ENCODE results near the gene NDST1.

NDST1 gene

DNA sequence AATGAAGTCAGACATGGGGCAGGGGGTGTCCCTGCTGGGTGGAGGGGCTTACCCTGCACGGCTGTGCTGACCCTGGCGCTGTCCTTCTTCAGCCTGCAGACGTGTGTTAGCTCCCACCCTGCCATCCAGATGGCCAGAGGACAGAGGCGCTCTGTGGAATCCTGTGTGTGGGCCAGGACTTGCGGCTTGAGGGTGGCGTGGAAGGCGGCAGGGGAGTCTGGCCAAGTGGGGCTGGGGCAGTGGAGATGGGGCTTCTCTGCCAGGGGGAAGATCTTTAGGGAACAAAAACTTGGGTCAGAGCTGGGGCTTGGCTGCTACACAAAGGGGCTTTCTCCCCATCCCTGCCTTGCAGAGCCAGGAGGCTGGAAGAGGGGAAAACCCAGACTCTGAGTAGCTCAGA lies 86.1 kb downstream of the NDST1 start:
- DNase-seq = no peak

DNA sequence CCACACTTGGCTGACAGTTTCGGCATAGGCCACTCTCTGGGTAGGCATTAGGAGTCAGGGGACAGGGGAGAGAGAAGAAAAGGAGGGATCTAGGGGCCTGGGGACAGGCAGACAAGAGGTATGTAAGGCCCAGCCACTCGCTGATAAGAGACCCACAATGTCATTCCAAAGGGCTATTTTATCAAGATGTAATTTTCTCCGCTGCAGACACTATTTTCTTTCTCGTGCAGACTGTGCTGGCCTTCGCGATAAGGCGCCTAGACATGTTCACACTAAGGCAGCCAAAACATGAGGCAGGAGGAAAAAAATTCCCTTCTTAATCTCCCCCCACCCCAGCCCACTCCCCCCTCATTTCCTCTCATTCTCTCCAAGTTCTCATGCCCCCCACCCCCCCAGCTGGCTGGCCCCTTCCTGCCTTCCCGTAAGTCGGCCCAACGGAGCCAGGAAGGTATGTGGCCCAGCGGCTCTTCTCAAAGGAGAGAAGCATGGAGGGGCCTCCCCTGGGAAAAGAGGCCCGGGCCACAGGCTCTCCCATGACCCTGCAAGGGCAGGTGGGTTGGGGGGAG lies 87.6 kb downstream of the NDST1 start:
- DNase-seq = no peak

DNA sequence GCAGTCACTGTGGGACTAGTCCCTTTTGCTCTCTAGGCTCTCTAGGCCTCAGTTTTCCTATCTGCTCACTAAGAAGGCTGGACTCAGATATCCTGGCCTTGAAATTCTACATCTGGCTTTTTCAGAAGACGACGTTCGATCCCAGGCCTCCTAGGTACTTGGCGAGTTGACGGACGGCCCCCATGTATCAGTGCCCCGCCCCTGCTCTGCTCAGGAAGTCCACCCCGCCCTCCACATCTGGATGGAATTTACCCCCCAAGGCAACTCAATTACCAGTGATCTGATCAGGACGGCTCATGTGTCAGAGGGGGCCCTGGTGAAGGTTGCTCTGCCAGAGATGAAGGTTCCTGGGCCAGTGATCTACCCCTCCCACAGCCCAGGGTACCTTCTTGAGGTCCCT lies 88.4 kb downstream of the NDST1 start:
- DNase-seq = no peak

DNA sequence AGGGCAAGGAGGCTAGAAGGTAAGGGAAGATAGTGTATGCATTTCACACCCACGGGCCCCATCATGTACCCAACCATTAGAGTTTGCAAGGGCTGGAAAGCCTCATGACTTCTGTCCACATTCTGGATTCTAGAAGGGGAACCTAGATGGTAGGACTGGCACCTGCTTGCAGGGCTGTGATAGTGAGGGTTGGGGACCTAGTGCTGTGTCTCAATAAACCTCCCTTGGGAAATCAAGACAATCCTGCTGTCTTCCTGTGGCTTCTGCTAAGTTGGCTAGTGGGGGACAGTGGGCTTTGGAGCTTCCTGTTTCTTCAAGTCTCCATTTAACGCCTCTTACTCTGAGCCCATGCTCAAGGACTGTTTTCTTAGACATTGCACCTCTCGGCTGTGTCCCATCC lies 88.9 kb downstream of the NDST1 start:
- no peak for DNase-seq

DNA sequence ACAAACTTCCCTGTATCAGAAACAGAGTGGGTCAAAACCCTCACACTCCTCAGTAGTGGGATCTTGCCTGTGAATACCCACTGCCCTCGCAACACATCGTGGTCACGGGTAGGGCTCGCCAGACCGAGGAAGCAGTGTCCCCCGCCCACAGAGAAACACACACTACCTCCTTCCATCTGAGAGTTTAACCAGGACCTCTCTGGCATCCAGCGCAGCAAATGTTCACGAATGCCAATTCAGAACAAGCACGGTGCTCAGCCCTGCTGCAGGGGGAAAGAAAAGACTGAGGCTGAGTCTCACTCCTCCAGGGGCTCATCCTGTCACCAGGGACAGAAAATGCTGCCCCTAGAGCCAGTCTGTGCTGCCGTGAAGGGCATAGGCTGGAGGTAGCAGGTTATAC lies 90.1 kb downstream of the NDST1 start:
- DNase-seq = no peak

- no peak for DNase-seq
Measured at GRCh38 chr5:150598821-150599273, 90.9 kb downstream of the NDST1 start.

GRCh38 chr5:150599281-150599680 lies 91.3 kb downstream of the NDST1 start:
- no peak for DNase-seq

DNA sequence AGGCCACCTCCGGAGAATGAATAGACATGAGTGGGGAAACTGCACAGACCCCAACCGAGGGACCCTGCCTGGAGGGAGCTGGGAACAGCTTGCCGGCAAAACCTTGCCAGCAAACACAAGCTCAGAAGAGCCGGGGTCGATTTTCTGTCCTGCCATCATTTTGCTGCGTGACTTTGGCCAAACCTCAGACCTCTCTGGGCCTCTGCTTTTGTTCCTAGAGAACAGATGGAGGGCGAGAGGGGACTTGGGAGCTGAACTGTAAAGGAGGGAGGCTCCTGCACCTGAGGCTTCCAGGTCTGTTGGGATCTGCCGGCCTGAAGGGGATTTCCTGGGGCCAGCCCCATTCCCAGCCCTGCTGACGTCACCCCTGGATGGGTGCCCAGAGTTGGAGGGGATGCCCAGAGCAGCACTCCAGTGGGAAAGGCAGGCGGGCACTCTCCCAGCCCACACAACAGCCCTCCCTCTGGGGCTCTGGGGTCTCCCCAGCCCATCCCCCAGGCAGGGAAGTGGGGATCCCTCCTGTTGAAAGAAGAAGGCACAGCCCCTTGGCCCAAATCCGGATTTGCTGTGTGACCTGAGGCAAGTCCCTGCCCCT lies 92.1 kb downstream of the NDST1 start:
- DNase-seq = no peak

DNA sequence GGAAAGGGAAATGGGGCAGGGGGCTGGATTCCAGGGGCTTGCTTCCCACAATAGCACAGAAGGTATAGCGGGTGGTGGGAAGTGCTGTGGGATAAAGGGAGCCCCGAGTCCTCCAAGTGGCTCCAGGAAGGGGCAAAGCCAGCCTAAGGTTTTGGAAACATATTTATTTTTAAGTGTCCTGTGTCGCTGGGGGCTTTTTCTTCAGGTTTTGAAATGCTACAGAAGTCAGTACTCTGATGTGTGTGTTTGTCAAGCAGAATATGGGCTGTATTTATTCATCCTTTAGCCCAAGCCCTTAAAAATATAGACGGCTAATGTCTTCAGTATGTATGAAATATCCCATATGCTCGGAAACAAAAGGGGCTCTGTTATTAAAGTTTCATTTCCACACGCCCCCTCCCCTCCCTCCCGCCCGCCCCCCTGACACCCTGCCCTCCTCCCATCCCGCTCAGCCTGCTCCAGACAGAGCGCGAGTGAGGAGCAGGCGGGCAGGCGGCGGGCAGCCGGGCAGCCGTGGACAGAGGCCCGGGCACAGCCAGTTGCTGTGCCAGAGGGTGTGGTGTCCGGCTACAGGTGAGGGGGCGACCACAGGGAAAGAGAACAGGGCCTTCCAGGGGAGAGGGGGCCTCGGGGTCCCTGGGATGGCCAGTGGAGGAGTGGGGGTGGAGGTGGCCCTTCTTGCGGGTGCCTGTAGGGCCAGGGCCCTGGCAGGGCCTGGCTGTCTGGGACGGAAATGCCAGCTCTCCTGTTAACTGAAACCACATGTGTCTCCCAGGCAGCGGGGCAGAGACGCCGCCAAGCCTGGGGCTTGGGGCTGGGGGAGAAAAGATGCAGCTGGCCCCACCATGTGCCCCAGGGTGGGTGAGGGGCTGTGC lies 92.9 kb downstream of the NDST1 start:
- DNase-seq = no peak

GRCh38 chr5:150601491-150602345 lies 93.8 kb downstream of the NDST1 start:
- DNase-seq = no peak

- no peak for DNase-seq
Measured at GRCh38 chr5:150603052-150603451, 95.1 kb downstream of the NDST1 start.

DNA sequence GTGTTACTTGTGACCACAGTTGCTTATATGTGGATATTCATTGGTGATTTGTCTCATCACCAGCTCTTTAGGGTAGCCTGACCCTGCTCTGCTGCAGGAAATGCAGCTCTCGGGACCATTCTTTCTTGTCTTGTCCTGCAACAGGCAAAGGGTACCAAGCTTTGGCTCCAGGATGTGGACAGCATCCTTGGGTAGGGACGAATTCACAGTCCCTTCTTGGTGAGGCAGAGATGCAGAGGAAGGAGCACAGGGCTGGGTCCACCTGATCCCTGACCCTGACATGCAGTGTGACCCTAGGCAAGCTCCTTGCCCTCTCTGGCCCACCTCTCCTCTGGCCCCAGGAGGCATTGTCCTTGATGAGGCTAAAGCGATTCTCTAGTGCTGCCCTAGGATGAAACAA lies 95.6 kb downstream of the NDST1 start:
- DNase-seq = no peak

DNA sequence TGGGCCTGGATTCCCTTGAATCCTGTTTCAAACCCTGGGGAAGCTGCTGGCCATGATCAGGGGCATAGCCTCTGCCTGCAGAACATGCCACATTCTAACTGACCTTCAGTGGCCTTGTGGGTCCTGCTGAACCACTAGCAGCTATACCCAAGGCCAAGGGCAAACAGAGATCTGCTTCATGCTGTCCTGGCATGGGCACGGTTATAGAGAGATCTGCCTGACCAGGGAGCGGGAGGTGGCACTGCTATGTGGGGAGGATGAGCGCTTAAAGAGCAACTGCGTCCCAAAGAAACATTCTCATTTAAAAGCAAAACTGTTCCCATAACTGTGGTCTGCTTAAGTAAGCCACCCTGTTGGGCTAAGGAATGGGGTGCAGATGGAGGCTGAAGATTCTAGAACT lies 96.1 kb downstream of the NDST1 start:
- no peak for DNase-seq

DNA sequence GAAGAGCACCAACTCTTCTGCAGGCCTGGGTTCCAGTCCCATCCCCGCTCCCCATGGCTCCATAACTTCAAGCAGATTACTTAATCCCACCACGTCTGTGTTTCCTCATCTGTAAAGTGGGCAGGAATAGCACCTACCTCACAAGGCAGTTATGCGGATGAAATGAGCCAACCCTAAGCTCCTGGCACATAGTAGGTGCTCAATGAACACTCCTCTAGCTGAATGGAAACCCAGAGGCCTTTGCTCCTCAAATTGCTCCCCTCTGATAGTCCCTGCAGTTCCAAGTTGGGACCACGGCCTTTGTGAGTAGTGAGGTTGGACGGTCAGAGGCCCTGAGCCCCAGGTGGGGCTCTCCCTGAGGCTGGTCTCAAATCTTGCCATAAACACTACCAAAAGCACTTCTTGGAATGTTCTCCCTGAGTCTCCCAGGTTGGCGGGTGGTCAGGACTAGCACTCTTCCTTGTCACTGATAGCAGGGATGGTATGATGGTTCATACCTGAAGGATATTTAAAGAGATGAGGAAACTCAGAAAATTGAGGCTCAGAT lies 97.0 kb downstream of the NDST1 start:
- no peak for DNase-seq

DNA sequence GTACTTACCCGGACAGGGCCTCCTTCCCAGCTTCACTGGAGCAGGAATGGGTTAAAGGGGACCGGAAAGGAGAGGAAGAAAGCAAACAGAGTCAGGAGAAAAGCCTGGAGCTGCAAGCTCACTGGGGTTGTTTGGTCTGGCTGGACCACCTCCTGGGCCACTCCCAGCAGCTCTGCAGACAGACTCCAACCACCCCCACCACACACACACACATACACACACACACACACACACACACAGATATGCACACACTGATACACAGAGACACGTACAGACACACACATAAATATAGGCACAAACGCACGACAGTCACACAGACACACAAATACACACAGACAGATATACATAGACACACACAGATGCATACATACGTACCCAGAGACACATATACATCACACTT lies 97.6 kb downstream of the NDST1 start:
- DNase-seq = no peak

- DNase-seq = no peak
Measured at GRCh38 chr5:150606476-150606875, 98.5 kb downstream of the NDST1 start.

DNA sequence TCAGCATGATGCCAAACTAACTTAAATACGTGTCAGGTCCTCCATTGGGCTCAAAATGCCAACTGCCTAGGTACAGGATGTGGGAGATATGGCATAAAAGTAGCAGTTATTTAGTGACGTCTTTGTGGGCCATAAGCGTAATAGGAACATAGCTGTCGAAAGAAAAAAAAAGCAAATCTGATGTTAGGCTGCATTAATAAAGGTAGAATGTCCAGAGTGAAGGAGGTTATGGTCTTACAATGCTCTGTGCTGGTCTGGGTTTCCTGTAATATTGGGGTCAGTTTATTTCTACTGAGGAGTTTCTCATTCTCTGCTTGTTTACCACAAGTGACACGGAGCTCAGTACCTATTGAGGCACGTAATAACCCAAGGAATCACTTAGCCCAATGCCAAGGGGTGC lies 99.2 kb downstream of the NDST1 start:
- DNase-seq = no peak
